ENCODE results near the gene KCNN1.

The KCNN1 gene

GRCh38 chr19:17942582-17943273 is 24.2 kb upstream of the KCNN1 start:
- DNase-seq (ENCODE audit: low spot score in 2 of 2) (no peak), ATAC-seq (no peak)
- Mint-ChIP-seq H3K27ac (no peak overlapping the region), H3K4me3 (no peak overlapping the region), H3K4me1 (peaks cover 21% of the 10 kb centered on the region), H3K9me3 (no peaks in the 10 kb centered on the region), H3K36me3 (peaks cover 67% of the 10 kb centered on the region)

GRCh38 chr19:17943274-17944221 is 23.4 kb upstream of the KCNN1 start:
- H3K36me3 Mint-ChIP-seq = peaks cover 63% of the 10 kb centered on the region
- no peak for DNase-seq (ENCODE audit: low spot score in 2 of 2)
- peaks cover 21% of the 10 kb centered on the region for H3K4me1 Mint-ChIP-seq

GRCh38 chr19:17944301-17944700 is 22.6 kb upstream of the KCNN1 start:
- DNase-seq (ENCODE audit: low spot score in 2 of 2) = no peak
- Mint-ChIP-seq H3K4me3 (no peak overlapping the region), H3K27ac (no peak overlapping the region), H3K36me3 (peaks cover 63% of the 10 kb centered on the region), H3K9me3 (no peaks in the 10 kb centered on the region), H3K4me1 (peaks cover 27% of the 10 kb centered on the region)
- ATAC-seq = no peak

More at GRCh38 chr19:17943274-17944221, 23.4 kb upstream of the KCNN1 start:
- Mint-ChIP-seq H3K9me3 (no peaks in the 10 kb centered on the region), H3K27ac (no peak overlapping the region), H3K4me3 (no peak overlapping the region)
- ATAC-seq = no peak

GRCh38 chr19:17946965-17947784 is 19.7 kb upstream of the KCNN1 start:
- no peak for DNase-seq (ENCODE audit: low spot score in 2 of 2)
- Mint-ChIP-seq H3K4me3 (peak overlapping the region; percentile 85), H3K27ac (peak overlapping the region; percentile 97), H3K9me3 (no peaks in the 10 kb centered on the region), H3K4me1 (peaks cover 45% of the 10 kb centered on the region), H3K36me3 (peaks cover 48% of the 10 kb centered on the region)
- ATAC-seq = peak; percentile 65

GRCh38 chr19:17947815-17948513 is 18.9 kb upstream of the KCNN1 start:
- peak overlapping the region; percentile 85 for H3K4me3 Mint-ChIP-seq
- peak overlapping the region; percentile 97 for H3K27ac Mint-ChIP-seq
- no peaks in the 10 kb centered on the region for H3K9me3 Mint-ChIP-seq
- ATAC-seq (peak; percentile 73), DNase-seq (ENCODE audit: low spot score in 2 of 2) (peak; percentile 97)
- peaks cover 45% of the 10 kb centered on the region for H3K36me3 Mint-ChIP-seq
- peaks cover 51% of the 10 kb centered on the region for H3K4me1 Mint-ChIP-seq

GRCh38 chr19:17948514-17948900 is 18.4 kb upstream of the KCNN1 start:
- DNase-seq (ENCODE audit: low spot score in 2 of 2) = no peak
- H3K4me1 Mint-ChIP-seq = peaks cover 51% of the 10 kb centered on the region
- no peak for ATAC-seq
- peaks cover 45% of the 10 kb centered on the region for H3K36me3 Mint-ChIP-seq
- peak overlapping the region; percentile 93 for H3K27ac Mint-ChIP-seq
- peak overlapping the region; percentile 85 for H3K4me3 Mint-ChIP-seq
- no peaks in the 10 kb centered on the region for H3K9me3 Mint-ChIP-seq

GRCh38 chr19:17948931-17949930 is 17.7 kb upstream of the KCNN1 start:
- ATAC-seq (no peak), DNase-seq (ENCODE audit: low spot score in 2 of 2) (no peak)
- peaks cover 45% of the 10 kb centered on the region for H3K36me3 Mint-ChIP-seq

GRCh38 chr19:17949956-17950309 is 17.0 kb upstream of the KCNN1 start:
- H3K27ac Mint-ChIP-seq = peak overlapping the region; percentile 93
- peaks cover 45% of the 10 kb centered on the region for H3K36me3 Mint-ChIP-seq
- H3K4me1 Mint-ChIP-seq = peaks cover 51% of the 10 kb centered on the region

More at GRCh38 chr19:17948931-17949930, 17.7 kb upstream of the KCNN1 start:
- no peaks in the 10 kb centered on the region for H3K9me3 Mint-ChIP-seq
- peak overlapping the region; percentile 93 for H3K27ac Mint-ChIP-seq
- H3K4me3 Mint-ChIP-seq = peak overlapping the region; percentile 85
- peaks cover 51% of the 10 kb centered on the region for H3K4me1 Mint-ChIP-seq

GRCh38 chr19:17950310-17951156 is 16.4 kb upstream of the KCNN1 start:
- peak overlapping the region; percentile 93 for H3K27ac Mint-ChIP-seq
- DNase-seq (ENCODE audit: low spot score in 2 of 2) = peak in 1 of 2 donors; percentile 43
- H3K9me3 Mint-ChIP-seq = no peaks in the 10 kb centered on the region
- ATAC-seq = peak; percentile 47
- peak overlapping the region; percentile 85 for H3K4me3 Mint-ChIP-seq
- H3K4me1 Mint-ChIP-seq = peaks cover 49% of the 10 kb centered on the region
- peaks cover 44% of the 10 kb centered on the region for H3K36me3 Mint-ChIP-seq

More at GRCh38 chr19:17949956-17950309, 17.0 kb upstream of the KCNN1 start:
- DNase-seq (ENCODE audit: low spot score in 2 of 2) (no peak), ATAC-seq (no peak)
- no peaks in the 10 kb centered on the region for H3K9me3 Mint-ChIP-seq
- H3K4me3 Mint-ChIP-seq = peak overlapping the region; percentile 85

- DNase-seq (ENCODE audit: low spot score in 2 of 2) (no peak), ATAC-seq (no peak)
- peak overlapping the region; percentile 93 for H3K27ac Mint-ChIP-seq
- peaks cover 40% of the 10 kb centered on the region for H3K4me1 Mint-ChIP-seq
- H3K36me3 Mint-ChIP-seq = peaks cover 36% of the 10 kb centered on the region
- H3K9me3 Mint-ChIP-seq = no peaks in the 10 kb centered on the region
- peak overlapping the region; percentile 85 for H3K4me3 Mint-ChIP-seq
These were observed 15.5 kb upstream of the KCNN1 start for GRCh38 chr19:17951157-17951989.

- Mint-ChIP-seq H3K36me3 (peaks cover 29% of the 10 kb centered on the region), H3K4me1 (peaks cover 34% of the 10 kb centered on the region), H3K27ac (no peak overlapping the region), H3K4me3 (peak overlapping the region; percentile 85), H3K9me3 (no peaks in the 10 kb centered on the region)
- ATAC-seq = no peak
- no peak for DNase-seq (ENCODE audit: low spot score in 2 of 2)
These were observed 14.6 kb upstream of the KCNN1 start for GRCh38 chr19:17951990-17952976.

Measured in stimulated activated effector memory CD8-positive, alpha-beta T cell treated with anti-CD3 and anti-CD28 coated beads, Interleukin-12 subunit alpha, Interleukin-12 subunit beta, amount 100 ng/mL, for 72 hours (primary cell).